Measurements from ENCODE around the gene SLC35E2B. TPM values are rescaled to one million over a fixed set of nuclear protein-coding genes. Genes with fewer than 3 reads are reported as not detected.
"Not testable (repeated sequence)": the region's sequence is repeated elsewhere in the genome, so short reads cannot be mapped to it uniquely, and the experiment has no call there.

The SLC35E2B gene
- total RNA-seq, 1 donor from 2014 or later: 38.3 TPM

DNA sequence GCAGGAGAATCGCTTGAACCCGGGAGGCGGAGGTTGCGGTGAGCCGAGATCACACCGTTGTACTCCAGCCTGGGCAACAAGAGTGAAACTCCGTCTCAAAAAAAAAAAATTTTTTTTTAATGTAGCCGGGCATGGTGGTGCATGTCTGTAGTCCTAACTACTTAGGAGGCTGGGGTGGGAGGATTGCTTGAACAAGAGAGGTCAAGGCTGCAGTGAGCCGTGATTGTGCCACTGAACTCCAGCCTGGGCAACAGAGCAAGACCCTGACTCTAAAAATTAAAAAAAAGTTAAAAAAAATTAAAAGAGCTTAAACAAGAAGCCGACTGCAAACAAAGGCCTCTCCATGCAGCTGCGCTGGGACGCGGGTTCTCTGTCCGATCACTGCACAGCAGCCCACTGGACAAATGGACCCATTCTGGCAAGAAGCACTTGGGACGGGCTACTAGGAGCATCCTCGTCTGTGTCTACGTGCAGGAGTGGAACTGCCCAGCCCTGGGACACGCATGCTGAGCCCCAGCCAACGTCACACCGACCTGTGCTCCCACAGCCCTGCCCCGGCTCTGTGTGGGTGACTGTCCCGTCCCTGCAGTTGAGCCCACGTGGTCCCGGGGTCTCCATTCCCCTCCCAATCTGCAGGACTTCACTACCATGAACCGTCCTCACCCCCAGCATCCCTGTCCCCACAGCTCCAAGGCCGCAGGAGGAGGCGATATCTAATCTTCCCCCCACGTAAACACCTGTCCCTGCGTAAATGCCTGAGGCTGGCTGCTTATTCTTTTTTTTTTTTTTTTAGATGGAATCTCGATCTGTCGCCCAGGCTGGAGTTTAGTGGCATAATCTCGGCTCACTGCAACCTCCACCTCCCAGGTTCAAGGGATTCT, 12.3 kb downstream of the SLC35E2B start:
- TF ChIP-seq, protein P1, sequence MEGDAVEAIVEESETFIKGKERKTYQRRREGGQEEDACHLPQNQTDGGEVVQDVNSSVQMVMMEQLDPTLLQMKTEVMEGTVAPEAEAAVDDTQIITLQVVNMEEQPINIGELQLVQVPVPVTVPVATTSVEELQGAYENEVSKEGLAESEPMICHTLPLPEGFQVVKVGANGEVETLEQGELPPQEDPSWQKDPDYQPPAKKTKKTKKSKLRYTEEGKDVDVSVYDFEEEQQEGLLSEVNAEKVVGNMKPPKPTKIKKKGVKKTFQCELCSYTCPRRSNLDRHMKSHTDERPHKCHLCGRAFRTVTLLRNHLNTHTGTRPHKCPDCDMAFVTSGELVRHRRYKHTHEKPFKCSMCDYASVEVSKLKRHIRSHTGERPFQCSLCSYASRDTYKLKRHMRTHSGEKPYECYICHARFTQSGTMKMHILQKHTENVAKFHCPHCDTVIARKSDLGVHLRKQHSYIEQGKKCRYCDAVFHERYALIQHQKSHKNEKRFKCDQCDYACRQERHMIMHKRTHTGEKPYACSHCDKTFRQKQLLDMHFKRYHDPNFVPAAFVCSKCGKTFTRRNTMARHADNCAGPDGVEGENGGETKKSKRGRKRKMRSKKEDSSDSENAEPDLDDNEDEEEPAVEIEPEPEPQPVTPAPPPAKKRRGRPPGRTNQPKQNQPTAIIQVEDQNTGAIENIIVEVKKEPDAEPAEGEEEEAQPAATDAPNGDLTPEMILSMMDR (IDR thresholded peaks at IDR 0.05): no peak
- TF ChIP-seq POLR2A (IDR thresholded peaks at IDR 0.05) (no peak), POLR2AphosphoS5 (IDR thresholded peaks at IDR 0.05; ENCODE audit: insufficient read depth in 1 of 2, low read depth in 1 of 2) (no peak)
- no peak overlapping the region for H3K4me3 ChIP-seq
- no peaks in the 10 kb centered on the region for H3K27me3 ChIP-seq
- intact Hi-C loops (cut with DNase I): no loop called here
- DNase-seq (ENCODE audit: extremely low spot score in 2 of 2): no peak
- H3K36me3 ChIP-seq: peaks cover 0 to under 1% of the 10 kb centered on the region in 2 donors
- H3K9me3 ChIP-seq: no peaks in the 10 kb centered on the region
- no peak overlapping the region for H3K27ac ChIP-seq
- H3K4me1 ChIP-seq: peaks cover 33% of the 10 kb centered on the region

DNA sequence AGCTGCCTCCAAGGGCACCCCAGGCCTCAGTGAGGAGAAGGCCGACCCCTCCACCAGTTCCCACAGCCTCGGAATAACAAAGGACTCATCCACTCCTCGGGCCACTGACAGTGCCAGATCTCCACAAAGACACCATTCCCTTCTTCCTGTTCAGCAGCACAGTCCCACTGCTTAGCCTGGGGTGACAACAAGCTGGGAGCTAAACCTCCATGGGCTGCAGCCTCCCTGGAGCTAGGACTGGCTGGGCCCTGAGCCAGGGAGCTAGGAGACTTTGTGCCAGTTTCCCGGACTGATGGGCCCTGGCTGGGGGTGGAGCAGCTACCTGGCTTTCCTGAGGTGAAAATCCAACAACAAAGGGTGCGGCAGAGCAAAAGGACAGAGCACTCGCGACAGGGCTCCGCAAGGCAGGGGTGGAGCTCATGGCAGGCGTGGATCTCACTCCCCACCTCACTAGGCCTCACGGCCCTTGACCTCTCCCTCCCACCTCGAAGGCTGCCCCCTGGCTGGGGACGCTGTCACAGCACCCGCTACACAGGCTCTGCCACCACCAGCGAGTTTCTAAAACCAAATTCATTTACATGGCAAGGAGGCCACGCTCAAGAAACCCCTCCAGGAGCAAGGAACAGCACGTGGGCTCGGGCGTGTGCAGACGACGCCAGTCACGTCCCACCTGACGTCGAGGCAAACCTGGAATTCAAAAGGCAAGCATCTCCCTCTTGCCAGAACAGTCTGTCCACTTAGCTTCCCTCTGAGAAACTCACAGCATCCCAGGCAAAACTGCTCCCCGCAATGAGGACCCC, 13.8 kb downstream of the SLC35E2B start:
- DNase-seq (ENCODE audit: extremely low spot score in 2 of 2): no peak
- Histone ChIP-seq H3K36me3 (peaks cover 0 to 6% of the 10 kb centered on the region in 2 donors), H3K27ac (no peak overlapping the region), H3K9me3 (no peaks in the 10 kb centered on the region), H3K4me3 (no peak overlapping the region), H3K4me1 (peaks cover 25% of the 10 kb centered on the region), H3K27me3 (no peaks in the 10 kb centered on the region)
- intact Hi-C loops (cut with DNase I): no loop called here
- no peak for TF ChIP-seq POLR2AphosphoS5 (IDR thresholded peaks at IDR 0.05; ENCODE audit: insufficient read depth in 1 of 2, low read depth in 1 of 2)
- no peak for TF ChIP-seq POLR2A (IDR thresholded peaks at IDR 0.05)
- TF ChIP-seq, protein P1 (IDR thresholded peaks at IDR 0.05): no peak

DNA sequence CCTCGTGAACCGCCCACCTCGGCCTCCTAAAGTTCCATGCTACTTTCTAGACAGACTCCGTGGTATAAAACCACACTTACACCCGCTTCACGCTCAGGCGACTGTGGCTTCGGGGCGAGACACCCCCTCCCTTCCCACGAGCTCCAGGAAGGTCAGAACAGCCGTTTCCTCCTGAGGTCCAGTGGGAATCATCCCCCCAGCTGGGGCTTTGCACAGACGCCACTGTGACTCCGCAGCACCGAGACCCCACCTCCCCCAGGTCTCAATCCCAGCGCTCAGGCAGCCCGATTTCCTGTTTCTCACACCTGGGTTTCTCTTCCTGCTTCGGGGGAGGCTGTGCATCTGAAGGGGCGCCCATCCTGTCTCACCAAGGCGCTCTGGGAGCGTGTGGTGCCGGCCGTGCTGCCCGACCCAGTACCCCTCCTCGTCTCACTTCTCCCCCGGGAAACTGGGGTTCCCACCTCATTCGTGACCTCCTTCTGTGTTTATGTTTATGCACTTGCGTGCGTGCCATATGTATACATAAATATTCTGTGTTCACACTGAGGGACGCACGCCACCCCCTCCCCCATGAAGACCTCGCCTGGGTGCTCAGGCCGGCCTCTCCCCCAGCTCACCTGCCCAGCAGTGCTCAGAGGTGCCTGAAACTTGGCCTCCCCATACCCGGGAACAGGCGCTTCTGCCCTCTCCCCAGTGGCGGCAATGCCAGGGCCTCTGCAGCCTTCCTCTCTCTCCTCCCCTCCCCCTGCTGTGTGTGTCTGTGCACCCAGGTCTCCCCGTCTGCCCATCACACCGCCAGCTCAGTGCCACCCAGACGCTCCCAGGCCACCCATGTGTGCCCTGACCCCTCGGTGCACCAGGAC, 14.6 kb downstream of the SLC35E2B start:
- no peak for DNase-seq (ENCODE audit: extremely low spot score in 2 of 2)
- Histone ChIP-seq H3K4me3 (no peak overlapping the region), H3K36me3 (peaks cover 0 to 10% of the 10 kb centered on the region in 2 donors), H3K4me1 (peaks cover 16% of the 10 kb centered on the region), H3K27ac (no peak overlapping the region), H3K9me3 (no peaks in the 10 kb centered on the region), H3K27me3 (no peaks in the 10 kb centered on the region)
- no peak for TF ChIP-seq POLR2AphosphoS5 (IDR thresholded peaks at IDR 0.05; ENCODE audit: insufficient read depth in 1 of 2, low read depth in 1 of 2)
- TF ChIP-seq, protein P1 (IDR thresholded peaks at IDR 0.05): no peak
- no peak for TF ChIP-seq POLR2A (IDR thresholded peaks at IDR 0.05)
- intact Hi-C loops (cut with DNase I): no loop called here

DNA sequence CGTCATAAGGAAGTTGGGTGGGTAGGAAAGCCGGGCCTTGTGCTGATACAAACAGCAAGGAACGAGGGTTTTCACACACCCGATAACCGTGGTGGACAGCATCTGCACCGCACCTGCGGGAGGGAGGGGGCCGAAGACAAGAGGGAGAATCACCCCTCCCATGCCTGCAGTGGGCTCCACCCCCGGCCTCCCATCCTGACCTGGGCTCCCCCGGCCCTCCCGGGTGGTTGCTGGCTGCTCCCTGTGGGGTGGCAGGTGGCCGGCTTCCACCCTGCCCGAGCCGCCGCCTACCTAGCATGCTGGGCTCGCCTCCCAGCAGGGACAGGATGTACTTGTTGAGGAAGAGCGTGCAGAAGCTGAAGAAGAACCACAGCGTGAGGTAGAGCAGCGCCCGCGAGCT, 16.5 kb downstream of the SLC35E2B start:
- H3K9me3 ChIP-seq; H3K27me3 ChIP-seq; H3K4me3 ChIP-seq; intact Hi-C loops (cut with DNase I); H3K27ac ChIP-seq; DNase-seq (ENCODE audit: extremely low spot score in 2 of 2): not testable (repeated sequence)
- peaks cover 16% of the 10 kb centered on the region for H3K4me1 ChIP-seq
- H3K36me3 ChIP-seq: peaks cover 0 to 28% of the 10 kb centered on the region in 2 donors

DNA sequence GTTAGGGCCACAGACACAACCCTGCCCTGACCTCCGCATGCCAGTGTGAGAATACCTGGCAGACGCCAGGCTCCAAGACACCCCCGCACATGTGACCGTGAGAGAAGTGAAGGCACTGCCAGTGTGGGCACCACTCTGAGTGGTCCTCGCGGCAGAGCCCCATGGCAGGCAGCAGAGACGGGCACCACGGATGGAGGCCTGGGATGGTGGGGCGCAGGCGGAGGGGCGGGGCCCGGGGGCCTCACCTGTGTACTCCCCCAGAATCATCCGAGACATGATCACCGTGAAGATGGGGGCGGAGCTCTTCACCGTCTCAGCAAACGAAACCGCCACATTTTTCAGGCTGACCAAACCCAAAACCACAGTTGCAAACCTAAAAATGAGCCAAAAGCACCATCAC, 17.4 kb downstream of the SLC35E2B start:
- H3K4me3 ChIP-seq; DNase-seq (ENCODE audit: extremely low spot score in 2 of 2); H3K9me3 ChIP-seq; H3K27me3 ChIP-seq; intact Hi-C loops (cut with DNase I); H3K27ac ChIP-seq: not testable (repeated sequence)
- peaks cover 0 to 36% of the 10 kb centered on the region in 2 donors for H3K36me3 ChIP-seq
- peaks cover 16% of the 10 kb centered on the region for H3K4me1 ChIP-seq

DNA sequence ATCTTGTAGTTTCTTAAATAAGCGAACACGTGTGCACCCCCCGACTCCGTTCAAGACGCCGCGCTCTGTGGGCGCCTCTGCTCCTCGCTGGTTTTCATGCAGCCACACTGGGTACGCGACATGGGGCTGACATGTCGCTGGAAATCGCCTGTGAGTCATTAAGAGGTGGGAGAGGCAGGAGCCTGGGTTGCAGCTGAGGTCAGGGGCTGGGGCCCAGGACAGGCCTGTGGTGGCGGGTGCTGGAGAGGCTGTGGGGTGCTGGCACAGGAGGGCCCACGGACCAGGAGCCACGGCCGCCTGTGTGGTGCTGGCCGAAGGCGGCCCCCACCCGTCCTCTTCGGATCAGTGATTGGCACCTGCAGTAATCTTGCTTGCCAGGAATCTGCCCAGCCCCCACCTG, 17.8 kb downstream of the SLC35E2B start:
- H3K36me3 ChIP-seq: peaks cover 0 to 40% of the 10 kb centered on the region in 2 donors

More for the DNA sequence above, 17.8 kb downstream of the SLC35E2B start:
- H3K4me3 ChIP-seq; H3K9me3 ChIP-seq; DNase-seq (ENCODE audit: extremely low spot score in 2 of 2); H3K27me3 ChIP-seq; H3K27ac ChIP-seq; intact Hi-C loops (cut with DNase I): not testable (repeated sequence)
- H3K4me1 ChIP-seq: peaks cover 16% of the 10 kb centered on the region

Measured in vagina (tissue), 2 donors.